Measurements from ENCODE around the gene PRKD3. TPM values are rescaled to one million over a fixed set of nuclear protein-coding genes. Genes with fewer than 3 reads are reported as not detected.

Gene PRKD3
- total and polyA plus RNA-seq, 12 donors: 4.4 to 21.6 (median 12.1) TPM

DNA sequence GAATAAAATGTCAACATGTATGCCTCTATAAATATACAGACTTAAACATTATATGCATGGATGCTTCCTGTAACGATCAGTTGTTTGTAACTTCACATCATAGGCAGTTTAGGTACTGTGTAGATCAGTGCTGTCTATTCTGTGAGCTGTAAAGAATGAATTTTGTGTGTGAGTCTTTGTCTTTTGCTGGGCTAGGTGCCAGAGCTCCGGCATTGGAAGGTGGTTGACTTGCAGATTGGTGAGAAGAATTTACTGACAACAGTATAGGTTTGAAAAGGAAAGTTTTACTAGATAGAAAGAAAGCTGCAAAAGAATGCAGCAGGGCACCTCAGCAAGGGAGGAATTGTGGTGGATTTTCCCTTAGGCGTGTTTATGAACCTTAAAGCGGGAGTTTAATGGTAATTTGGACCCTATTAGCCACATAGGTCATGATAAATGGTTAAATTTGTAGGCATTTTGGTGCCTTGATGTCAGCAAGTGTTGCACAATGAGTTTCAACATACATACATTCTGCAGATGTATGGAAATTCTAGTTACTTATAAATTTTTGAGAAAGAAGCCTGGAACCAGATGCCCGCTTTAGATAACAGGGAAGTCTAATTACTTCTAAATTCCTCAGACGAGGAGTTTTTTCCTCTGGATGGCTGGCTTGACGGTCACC, 13.1 kb upstream of the PRKD3 start:
- no peak overlapping the region for H3K4me3 ChIP-seq
- peaks cover 0 to 8% (median 2%) of the 10 kb centered on the region in 9 donors for H3K4me1 ChIP-seq
- no peak for DNase-seq
- intact Hi-C loops (cut with DNase I): no loop called here
- H3K27ac ChIP-seq: no peak overlapping the region
- H3K36me3 ChIP-seq: no peaks in the 10 kb centered on the region
- no peaks in the 10 kb centered on the region for H3K9me3 ChIP-seq
- 81 to 86% methylated on average over 7 of the region's 7 CpGs for WGBS, 2 donors
- TF ChIP-seq, protein P1, sequence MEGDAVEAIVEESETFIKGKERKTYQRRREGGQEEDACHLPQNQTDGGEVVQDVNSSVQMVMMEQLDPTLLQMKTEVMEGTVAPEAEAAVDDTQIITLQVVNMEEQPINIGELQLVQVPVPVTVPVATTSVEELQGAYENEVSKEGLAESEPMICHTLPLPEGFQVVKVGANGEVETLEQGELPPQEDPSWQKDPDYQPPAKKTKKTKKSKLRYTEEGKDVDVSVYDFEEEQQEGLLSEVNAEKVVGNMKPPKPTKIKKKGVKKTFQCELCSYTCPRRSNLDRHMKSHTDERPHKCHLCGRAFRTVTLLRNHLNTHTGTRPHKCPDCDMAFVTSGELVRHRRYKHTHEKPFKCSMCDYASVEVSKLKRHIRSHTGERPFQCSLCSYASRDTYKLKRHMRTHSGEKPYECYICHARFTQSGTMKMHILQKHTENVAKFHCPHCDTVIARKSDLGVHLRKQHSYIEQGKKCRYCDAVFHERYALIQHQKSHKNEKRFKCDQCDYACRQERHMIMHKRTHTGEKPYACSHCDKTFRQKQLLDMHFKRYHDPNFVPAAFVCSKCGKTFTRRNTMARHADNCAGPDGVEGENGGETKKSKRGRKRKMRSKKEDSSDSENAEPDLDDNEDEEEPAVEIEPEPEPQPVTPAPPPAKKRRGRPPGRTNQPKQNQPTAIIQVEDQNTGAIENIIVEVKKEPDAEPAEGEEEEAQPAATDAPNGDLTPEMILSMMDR (IDR thresholded peaks at IDR 0.05): no peak
- no peak for ATAC-seq
- H3K27me3 ChIP-seq: no peaks in the 10 kb centered on the region

GRCh38 chr2:37335604-37336003, 11.0 kb upstream of the PRKD3 start:
- no peak for DNase-seq
- no peak for ATAC-seq
- Histone ChIP-seq H3K4me3 (no peak overlapping the region), H3K4me1 (peaks cover 0 to 4% (median 0%) of the 10 kb centered on the region in 9 donors), H3K9me3 (no peaks in the 10 kb centered on the region), H3K36me3 (no peaks in the 10 kb centered on the region), H3K27ac (no peak overlapping the region), H3K27me3 (no peaks in the 10 kb centered on the region)
- TF ChIP-seq, protein P1 (IDR thresholded peaks at IDR 0.05): no peak
- 92% methylated on average over 2 of the region's 2 CpGs for WGBS, 2 donors
- intact Hi-C loops (cut with DNase I): no loop called here

DNA sequence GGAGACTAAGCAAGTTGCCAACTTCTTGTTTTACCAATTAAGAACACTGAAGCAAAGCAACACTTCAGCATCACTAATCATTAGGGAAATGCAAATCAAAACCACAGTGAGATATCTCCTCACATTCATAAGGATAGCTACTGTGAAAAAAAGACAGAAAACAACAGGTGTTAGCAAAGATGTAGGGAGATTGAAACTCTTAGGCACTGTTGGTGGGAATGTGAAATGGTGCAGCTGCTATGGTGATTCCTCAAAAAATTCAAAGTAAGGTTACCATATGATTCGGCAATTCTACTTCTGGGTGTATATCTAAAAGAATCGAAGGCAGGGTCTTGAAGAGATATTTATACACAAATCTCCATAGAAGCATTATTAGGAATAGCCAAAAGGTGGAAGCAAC, 8.6 kb upstream of the PRKD3 start:
- Histone ChIP-seq H3K27me3 (no peaks in the 10 kb centered on the region), H3K27ac (no peak overlapping the region), H3K4me3 (no peak overlapping the region), H3K9me3 (no peaks in the 10 kb centered on the region), H3K4me1 (peaks cover 0 to 4% (median 0%) of the 10 kb centered on the region in 9 donors), H3K36me3 (no peaks in the 10 kb centered on the region)
- TF ChIP-seq, protein P1 (IDR thresholded peaks at IDR 0.05): no peak
- no peak for DNase-seq
- intact Hi-C loops (cut with DNase I): no loop called here
- WGBS, 2 donors: 63 to 64% methylated on average over 2 of the region's 2 CpGs
- ATAC-seq: no peak

DNA sequence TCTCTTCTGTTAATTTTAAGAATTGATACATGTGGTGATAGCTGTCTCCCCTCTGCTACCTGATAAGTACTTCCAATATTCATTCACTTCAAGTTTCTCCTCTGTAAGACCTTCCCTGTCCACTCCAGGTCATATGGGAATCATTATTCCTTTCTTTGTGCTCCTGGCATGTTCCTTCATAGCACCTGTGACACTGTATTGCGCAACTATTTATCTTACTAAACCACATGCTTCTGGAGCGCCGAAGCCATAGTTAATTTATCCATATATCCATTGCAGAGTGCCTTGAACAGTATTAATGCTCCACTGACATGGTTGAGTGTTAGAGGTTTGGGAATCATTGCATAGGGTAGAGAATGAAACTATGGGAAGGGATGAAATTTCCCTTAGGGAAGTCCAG, 7.9 kb upstream of the PRKD3 start:
- H3K9me3 ChIP-seq: no peaks in the 10 kb centered on the region
- no peak overlapping the region for H3K27ac ChIP-seq
- ATAC-seq (no peak), DNase-seq (no peak)
- H3K4me1 ChIP-seq: peaks cover 0 to under 1% (median 0%) of the 10 kb centered on the region in 9 donors
- 92 to 97% methylated on average over 3 of the region's 3 CpGs for WGBS, 2 donors
- no peaks in the 10 kb centered on the region for H3K36me3 ChIP-seq
- no peak overlapping the region for H3K4me3 ChIP-seq
- no peaks in the 10 kb centered on the region for H3K27me3 ChIP-seq
- TF ChIP-seq, protein P1 (IDR thresholded peaks at IDR 0.05): no peak
- intact Hi-C loops (cut with DNase I): no loop called here

Data from heart right ventricle (tissue), 16 donors.